Measurements from ENCODE around the gene PRKAR1A.
"Not testable (repeated sequence)": the region's sequence is repeated elsewhere in the genome, so short reads cannot be mapped to it uniquely, and the experiment has no call there.

The PRKAR1A gene

GRCh38 chr17:68581863-68582645, 69.8 kb downstream of the PRKAR1A start:
- no peak for DNase-seq

DNA sequence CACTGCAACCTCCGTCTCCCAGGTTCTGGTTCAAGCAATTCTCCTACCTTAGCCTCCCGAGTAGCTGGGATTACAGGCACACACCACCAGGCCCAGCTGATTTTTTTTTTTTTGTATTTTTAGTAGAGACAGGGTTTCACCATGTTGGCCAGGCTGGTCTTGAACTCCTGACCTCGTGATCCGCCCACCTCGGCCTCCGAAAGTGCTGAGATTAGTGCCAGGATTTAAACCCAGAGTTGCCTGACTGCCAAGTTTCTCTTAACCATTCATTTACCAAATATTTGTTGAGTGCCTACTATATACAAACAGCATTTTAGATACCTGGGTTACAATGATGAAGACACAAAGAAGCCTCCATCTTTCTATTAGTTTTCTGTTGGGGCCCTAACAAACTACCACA, 70.6 kb downstream of the PRKAR1A start:
- DNase-seq, result not testable (repeated sequence)

GRCh38 chr17:68584581-68585303, 72.5 kb downstream of the PRKAR1A start:
- DNase-seq, result no peak

DNA sequence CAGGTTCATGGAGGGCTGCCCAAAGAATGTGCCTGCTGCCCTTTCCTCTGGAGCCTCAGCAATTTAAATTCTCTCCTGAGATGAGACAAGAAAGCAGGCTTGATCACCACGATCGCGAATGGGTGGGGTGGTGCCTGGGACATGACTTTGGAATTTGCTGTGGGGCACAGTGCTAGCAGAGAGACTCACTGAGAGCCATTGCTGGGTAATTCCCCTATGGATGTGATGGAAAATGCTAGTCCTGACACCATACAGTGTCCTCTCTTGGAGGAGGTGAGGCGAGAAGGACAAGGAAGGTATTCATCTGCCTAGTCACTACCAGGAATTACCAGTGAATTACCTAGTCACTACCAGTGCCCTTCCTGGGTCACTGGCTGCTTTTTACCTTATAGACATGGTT, 73.4 kb downstream of the PRKAR1A start:
- DNase-seq, result no peak

DNA sequence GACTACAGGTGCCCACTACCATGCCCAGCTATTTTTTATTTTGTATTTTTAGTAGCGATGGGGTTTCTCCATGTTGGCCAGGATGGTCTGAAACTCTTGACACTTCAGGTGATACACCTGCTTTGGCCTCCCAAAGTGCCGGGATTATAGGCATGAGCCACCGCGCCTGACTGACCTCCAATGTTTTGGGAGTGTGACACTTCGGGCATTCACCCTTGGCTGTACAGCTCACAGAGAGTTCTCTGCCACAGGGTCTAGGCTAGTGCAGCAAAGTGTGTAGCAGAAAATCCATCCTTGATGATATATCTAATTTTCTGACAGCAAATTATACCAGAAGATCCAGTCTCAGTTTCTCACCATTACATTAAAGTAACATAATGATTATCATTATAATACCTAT, 74.8 kb downstream of the PRKAR1A start:
- no peak for DNase-seq

DNA sequence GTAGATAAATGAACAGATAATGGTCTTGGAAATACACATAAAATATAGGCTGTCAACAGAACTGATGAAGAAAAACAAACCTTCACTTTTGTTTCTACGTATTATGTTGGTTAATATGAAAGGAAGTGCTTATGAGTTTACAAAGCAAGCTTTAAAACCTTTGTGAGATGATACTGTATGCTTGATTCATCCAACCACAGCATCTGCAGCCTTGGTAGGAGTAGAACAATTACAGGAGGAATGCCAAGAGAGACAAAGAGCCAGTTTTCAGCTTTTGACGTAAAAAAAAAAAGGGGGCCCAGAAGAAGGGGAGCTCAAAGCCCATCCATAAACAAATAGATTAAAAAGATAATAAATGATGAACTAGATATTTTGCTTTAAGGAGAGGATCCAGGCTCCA, 75.6 kb downstream of the PRKAR1A start:
- no peak for DNase-seq

DNA sequence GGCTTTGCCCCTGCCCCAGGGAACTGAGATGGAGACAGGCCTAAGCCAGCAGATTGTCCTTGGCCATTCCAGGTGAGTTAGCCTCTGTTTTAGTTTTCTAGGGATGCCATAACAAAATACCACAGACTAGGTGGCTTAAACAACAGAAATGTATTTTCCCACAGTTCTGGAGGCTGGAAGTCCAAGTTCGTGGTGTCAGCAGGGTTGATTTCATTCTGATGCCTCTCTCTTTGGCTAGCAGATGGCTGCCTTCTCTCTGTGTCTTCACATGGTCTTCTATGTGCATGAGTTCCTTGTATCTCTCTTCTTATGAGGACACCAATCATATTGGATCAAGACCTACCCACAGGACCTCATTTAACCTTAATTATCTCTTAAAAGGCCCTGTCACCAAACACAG, 76.1 kb downstream of the PRKAR1A start:
- no peak for DNase-seq

GRCh38 chr17:68589086-68589485, 76.9 kb downstream of the PRKAR1A start:
- DNase-seq, result no peak

GRCh38 chr17:68591583-68591982, 79.4 kb downstream of the PRKAR1A start:
- no peak for DNase-seq

DNA sequence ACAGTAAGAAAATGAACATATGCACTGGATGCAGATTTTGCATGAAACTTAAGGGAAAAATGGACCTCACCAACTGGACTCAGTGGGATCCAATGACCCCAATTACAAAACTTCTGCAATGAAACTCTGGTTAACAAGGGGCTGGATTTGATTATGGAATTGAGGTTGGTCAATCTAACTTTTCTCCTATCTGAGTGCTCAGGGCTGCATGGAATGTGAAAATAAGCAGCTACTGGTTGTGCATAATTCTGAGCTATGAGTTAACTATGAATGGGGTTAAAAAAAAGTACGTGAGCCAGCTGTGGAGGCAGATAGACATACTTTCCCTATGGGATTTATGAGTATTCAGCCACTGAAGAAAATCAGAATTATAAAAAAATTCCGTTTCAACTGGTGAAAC, 79.8 kb downstream of the PRKAR1A start:
- no peak for DNase-seq

- peak; percentile 96 for DNase-seq
Observed at GRCh38 chr17:68592682-68593641, 80.7 kb downstream of the PRKAR1A start.

- DNase-seq, result no peak
Observed at GRCh38 chr17:68594552-68594951, 82.3 kb downstream of the PRKAR1A start.

DNA sequence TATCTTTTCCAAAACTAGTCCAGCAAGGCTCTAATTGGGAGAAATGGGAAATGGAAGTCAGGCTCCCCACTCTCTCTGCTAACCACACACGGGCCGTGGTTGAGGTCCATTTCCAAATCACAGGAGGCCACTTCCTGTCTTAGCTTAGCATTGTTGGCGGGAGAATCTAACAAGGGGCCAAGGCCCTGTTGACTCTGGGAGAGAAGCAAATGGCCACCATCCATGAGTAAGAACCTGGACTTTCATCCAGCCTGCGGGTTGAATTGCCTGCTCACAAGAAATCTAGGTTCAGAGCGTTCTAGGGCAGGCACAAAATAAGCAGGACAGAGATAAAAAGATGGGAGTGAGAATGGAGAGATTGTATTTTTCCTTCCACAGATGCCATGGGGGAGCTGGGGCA, 83.3 kb downstream of the PRKAR1A start:
- DNase-seq, result no peak

DNA sequence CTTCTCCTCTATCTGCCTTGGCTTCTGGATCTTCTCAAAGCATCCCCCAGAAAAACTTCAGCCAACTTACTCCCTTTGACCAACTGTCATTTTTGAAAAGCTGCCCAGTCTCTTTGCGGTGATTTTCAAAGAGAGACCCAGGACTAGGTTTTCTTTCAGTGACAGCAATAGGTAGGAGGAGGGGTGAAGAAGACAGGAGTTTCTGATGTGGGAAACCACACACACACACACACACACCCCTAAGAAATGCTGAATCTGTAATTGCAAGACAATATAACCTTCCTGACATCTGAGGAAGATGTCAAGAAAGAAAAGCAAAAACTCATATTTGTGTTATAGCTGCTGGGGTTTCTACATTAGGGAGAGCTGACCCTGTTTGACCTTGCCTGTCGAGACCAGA, 83.8 kb downstream of the PRKAR1A start:
- no peak for DNase-seq

DNA sequence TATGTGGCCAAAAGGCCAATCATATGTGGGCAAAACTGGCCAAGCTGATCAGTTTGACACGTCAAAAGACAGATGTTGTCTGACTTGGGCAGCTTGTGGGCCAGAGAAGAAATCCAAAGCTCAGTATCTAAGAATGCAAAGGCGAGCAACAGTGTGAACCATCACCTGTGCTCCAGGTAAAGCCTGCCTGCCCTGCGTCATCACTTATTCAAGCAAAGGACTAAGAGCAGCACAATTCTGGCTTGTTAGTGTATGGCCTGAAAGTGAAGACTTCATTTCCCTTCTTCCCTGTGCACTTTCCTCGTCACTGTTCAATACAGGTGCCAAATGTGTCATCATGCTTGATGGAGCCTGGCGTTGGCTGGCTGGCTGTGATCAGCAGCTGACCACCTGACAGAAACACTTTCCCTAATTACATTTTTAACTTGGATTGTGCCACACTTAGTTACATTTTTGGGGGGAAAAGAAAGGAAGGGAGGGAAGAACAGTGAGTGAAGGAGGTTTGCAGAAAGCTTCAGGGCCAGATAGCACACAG, 84.2 kb downstream of the PRKAR1A start:
- no peak for DNase-seq

GRCh38 chr17:68598074-68598473, 85.8 kb downstream of the PRKAR1A start:
- DNase-seq, result no peak

GRCh38 chr17:68598545-68598961, 86.3 kb downstream of the PRKAR1A start:
- DNase-seq, result no peak

GRCh38 chr17:68599091-68599490, 86.9 kb downstream of the PRKAR1A start:
- DNase-seq, result no peak

DNA sequence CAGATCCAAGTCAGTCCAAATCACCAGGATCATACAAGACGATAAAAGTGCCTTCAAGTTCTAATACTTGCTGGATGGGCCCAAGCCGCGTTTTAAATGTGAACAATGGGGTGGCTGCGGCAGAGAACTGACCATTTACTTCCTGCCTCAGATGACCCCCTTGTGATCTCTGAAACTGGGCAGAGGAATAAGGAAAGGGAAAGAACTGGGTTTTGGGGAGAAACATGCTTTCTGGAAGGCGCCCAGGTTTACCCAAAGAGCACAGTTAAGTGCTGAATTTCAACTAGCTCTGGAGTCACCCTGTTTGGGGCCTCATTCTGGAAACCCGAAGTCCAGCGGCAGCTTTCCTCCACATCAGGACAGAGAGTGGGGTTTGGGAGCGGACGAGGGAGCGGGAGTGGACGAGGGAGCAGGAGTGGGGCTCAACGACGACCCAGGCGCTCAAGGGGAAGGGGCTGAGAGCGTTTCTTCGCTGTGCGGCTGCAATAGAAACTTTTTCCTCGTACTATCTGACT, 87.4 kb downstream of the PRKAR1A start:
- no peak for DNase-seq

- no peak for DNase-seq
Observed at GRCh38 chr17:68600067-68600930, 88.1 kb downstream of the PRKAR1A start.
